HT1080 (cell line): ENCODE data around the gene SPEF2. TPM values are rescaled to one million over a fixed set of nuclear protein-coding genes. Genes with fewer than 3 reads are reported as not detected.
A peak's percentile ranks its signal among the peaks of the same experiment; 100 is the strongest.
"Not testable (repeated sequence)": the region's sequence is repeated elsewhere in the genome, so short reads cannot be mapped to it uniquely, and the experiment has no call there.

ENCODE experiments used
- DNase-seq: peaks from one replicate; pipeline ENCODE4 v3.0.0-alpha.2; 2015; ENCODE audit warnings: low read depth
- total RNA-seq: library from RNA; depleted of rRNA; stranded (reverse); fragments of >200 nt; shearing (Covaris generic); gene quantifications from 2 replicates; pipeline ENCODE4 v1.2.3, GENCODE V29; 2014

The SPEF2 gene
- total RNA-seq, 1 experiment from 2014 or later, result 1.1 TPM

GRCh38 chr5:35657877-35658276, 40.2 kb downstream of the SPEF2 start:
- no peak for DNase-seq

DNA sequence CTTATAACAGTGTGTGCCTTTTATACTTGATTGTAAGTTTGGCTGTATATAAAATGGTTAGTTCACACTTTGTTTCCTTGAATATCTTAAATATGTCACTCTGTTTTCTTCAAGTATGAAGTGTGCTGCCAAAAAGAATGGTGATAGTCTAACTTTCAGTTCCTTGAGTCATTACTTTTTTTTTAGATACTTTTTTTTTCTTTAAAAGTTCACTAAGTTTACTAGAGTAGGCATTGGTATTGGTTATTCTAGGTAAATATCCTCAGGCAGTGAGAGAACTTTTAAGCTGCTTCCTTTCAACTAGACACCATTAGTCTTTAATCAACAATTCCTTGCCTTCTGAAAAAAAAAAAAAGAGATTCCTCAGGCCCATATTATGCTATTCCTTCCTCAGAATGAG, 41.9 kb downstream of the SPEF2 start:
- no peak for DNase-seq

DNA sequence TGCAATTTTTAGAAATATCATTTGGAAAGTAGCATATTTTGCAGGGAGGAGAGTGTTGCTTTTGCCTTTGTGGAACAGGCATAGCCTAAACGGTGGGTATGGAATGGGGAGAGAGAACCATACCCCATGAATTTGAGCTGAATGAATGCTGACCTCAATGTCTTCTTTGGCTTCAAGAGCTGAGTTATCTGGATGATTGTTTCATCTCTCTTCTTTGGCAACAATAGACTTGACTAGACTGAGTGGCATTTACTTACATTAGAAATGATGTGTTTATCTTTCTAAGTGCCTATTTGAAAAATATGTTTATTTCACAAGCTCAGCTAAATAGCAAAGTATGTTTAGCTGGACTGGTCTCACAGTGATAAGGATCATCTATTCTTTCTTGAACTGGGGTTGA, 42.8 kb downstream of the SPEF2 start:
- no peak for DNase-seq

- no peak for DNase-seq
These were observed 46.9 kb downstream of the SPEF2 start for GRCh38 chr5:35664584-35664983.

DNA sequence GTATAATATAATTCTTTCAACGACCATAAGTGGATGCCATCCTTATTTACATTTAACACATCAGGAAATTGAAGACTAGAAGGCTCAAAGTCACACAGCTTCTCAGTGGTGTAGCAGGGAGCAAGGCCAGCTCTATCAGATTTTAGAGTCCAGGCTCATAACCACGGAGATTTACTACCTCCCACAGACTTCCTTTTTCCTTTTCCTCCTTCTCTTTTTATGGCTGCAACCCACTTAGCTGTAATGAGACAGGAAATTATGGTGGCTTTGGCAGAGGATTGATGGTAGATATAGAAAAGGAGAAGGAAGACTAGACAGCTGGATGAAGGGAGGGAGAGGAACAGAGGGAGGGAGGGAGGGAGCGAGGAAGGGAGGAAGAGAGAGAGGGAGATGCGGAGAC, 47.4 kb downstream of the SPEF2 start:
- no peak for DNase-seq

GRCh38 chr5:35668319-35668718, 50.7 kb downstream of the SPEF2 start:
- no peak for DNase-seq

GRCh38 chr5:35668794-35669193, 51.1 kb downstream of the SPEF2 start:
- DNase-seq, result no peak

DNA sequence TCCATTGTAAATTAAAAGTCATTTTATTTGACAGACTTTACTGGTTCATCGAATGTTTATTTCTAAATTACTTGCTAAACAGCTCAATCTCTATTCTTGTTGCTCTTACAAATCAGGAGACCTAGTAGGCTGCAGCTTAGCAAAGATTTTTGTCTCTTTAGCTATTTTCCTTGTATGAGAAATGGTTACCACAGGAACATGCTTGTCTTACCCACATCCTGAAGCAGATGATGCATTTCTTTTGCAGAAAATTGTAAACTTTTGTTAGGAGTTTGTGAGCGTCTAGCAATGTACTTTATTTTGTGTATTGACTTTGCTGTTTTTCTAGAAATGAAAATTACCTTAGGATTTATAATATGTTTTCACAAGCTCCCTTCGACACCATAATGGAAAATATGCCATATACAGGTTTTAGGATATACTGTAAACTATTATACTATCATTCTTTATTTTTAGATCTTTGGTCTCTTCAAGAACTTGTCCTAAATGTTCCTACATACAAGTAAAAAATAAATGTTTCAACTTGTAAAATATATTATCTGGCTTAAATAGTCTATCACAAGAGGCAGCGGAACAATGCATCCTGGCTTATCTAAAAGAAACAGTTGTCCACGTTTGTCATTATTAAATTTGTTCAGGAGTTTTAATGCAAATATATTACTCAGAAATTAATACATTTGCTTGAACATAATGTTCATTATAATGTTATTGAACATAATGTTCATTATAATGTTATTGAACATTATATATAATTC, 54.1 kb downstream of the SPEF2 start:
- DNase-seq, result peak; percentile 14

GRCh38 chr5:35672296-35672655, 54.6 kb downstream of the SPEF2 start:
- not testable (repeated sequence) for DNase-seq

DNA sequence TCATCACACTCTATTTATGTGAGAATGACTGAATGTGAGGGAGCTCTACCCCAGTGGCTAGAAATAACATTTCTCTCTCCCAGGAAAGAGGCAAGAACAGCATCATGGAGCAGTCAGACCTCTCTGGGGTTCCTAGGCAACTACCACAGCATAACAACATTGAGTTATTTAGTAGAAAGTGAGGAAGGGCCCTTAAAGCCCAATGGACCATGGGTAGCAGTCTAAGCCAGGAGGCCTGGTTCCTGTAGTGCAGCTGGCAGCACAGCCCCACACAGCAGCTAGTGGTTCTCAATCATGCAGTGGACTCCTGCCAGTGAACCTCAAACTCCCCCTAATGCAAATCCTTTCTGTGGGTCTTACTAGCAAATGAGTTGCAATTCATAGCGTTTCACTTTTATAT, 55.3 kb downstream of the SPEF2 start:
- no peak for DNase-seq

DNA sequence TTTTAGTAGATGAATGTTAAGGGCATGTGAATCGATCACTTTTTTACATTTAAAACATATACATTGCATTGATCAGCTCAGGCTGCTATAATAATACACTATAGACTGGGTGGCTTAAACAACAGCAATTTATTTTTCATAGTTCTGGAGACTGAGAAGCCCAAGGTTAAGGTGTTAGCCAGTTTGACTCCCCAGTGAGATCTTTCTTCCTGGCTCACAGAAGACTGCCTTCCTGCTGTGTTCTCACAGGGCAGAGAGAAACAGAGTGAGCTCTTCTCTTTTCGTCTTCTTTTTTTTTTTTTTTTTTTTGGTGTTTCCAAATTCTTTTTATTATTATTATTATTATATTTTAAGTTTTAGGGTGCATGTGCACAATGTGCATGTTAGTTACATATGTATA, 56.4 kb downstream of the SPEF2 start:
- DNase-seq, result no peak

DNA sequence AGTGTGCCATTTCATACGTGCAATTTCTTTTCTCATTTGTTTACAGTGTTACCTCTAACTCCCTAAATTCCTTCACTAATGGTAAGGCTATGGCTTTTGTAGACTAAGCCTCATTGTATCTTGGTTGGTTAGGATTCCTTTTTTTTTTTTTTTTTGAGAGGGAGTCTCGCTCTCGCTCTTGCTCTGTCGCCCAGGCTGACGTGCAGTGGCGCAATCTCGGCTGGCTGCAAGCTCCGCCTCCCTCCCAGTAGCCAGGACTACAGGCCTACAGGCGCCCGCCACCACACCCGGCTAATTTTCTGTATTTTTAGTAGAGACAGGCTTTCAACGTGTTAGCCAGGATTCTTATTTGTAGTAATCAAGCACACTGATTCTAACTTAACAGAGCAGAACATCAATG, 57.7 kb downstream of the SPEF2 start:
- no peak for DNase-seq

- no peak for DNase-seq
These were observed 60.2 kb downstream of the SPEF2 start for GRCh38 chr5:35677878-35678277.

- DNase-seq, result no peak
These were observed 61.0 kb downstream of the SPEF2 start for GRCh38 chr5:35678661-35679060.

- DNase-seq, result no peak
These were observed 61.7 kb downstream of the SPEF2 start for GRCh38 chr5:35679357-35679756.

- DNase-seq, result no peak
These were observed 64.2 kb downstream of the SPEF2 start for GRCh38 chr5:35681911-35682310.

DNA sequence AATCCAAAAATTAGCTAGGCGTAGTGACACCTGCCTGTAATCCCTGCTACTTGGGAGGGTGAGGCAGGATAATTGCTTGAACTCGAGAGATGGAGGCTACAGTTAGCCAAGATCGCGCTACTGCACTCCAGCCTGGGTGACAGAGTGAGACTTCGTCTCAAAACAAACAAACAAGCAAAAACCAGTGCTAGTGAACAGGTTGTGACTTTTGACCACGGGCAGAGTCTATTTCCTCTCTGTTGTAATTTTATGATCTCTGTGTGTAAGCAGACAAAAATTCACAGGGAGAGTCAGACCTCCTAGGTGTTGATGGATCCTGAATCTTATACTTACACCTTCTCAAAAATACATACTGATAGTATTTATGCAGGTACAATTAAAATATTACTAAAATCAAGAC, 65.8 kb downstream of the SPEF2 start:
- DNase-seq, result no peak

GRCh38 chr5:35685161-35685560, 67.5 kb downstream of the SPEF2 start:
- no peak for DNase-seq

GRCh38 chr5:35687961-35688360, 70.3 kb downstream of the SPEF2 start:
- no peak for DNase-seq

- no peak for DNase-seq
These were observed 76.8 kb downstream of the SPEF2 start for GRCh38 chr5:35694481-35694880.

DNA sequence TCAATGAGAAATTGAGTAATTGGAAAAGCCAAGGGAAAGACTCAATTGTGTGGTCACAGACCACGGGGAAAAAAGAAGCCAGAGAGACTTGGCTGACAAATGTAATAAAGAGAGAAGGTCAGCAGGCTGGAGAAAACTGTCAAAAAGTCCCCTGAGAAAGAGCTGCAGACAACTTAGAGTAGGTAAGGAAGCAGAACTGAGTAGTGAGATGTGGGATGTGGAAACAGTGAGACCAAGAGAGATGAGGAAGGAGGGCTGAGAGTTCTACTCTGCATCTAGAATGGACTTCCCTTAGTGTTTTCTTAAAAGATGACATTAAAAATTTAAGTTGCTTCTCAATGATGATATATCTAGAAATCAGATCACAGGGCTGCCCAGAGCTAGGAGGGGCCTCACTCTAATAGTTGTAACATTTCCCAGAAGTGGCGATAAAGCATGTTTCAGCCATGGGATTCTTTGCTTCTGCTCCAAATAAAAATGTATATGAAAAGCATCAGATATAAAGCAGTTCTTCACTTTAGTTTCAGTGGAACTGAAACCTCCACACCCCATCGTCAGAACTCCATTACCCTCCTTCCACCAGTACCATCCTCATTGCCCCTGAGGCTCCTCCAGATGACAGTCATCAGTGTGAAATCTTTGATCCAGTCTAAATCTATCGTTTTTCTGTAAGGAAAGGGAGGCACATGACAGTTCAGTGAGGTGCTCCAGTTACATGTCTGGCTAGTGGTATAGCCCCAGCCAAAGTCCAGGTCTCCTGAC, 80.6 kb downstream of the SPEF2 start:
- DNase-seq, result no peak

- no peak for DNase-seq
These were observed 90.0 kb downstream of the SPEF2 start for GRCh38 chr5:35707659-35708058.

DNA sequence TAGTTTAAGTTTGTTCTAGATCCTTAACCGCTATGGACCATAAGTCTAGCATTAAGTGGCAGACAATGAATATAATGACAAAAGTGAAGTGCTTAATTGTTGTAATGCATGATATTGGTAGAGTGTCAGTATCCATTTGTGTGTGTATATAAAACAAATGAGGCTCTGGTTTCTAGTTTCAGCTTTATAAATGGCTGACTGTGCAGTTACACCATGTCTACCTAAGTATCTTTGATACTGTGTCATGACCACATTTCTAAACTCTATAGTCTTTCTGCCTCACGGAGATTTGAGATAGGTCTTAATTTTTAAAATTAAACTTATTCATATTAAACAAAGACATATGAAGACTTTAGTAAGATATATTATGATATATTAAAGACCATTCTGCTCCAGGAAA, 92.0 kb downstream of the SPEF2 start:
- no peak for DNase-seq
